HG03575 (cell line): ENCODE results near the gene MMEL1.
"Not testable (repeated sequence)": the region's sequence is repeated elsewhere in the genome, so short reads cannot be mapped to it uniquely, and the experiment has no call there.

ENCODE experiments used
- ATAC-seq: cut with Tn5 transposase; IDR thresholded peaks from one replicate; pipeline ENCODE4 v1.9.1; 2021; ENCODE audit not compliant: unreplicated experiment, insufficient number of reproducible peaks, low FRiP score; ENCODE audit errors: extremely low read depth

The MMEL1 gene, protein sequence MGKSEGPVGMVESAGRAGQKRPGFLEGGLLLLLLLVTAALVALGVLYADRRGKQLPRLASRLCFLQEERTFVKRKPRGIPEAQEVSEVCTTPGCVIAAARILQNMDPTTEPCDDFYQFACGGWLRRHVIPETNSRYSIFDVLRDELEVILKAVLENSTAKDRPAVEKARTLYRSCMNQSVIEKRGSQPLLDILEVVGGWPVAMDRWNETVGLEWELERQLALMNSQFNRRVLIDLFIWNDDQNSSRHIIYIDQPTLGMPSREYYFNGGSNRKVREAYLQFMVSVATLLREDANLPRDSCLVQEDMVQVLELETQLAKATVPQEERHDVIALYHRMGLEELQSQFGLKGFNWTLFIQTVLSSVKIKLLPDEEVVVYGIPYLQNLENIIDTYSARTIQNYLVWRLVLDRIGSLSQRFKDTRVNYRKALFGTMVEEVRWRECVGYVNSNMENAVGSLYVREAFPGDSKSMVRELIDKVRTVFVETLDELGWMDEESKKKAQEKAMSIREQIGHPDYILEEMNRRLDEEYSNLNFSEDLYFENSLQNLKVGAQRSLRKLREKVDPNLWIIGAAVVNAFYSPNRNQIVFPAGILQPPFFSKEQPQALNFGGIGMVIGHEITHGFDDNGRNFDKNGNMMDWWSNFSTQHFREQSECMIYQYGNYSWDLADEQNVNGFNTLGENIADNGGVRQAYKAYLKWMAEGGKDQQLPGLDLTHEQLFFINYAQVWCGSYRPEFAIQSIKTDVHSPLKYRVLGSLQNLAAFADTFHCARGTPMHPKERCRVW

DNA sequence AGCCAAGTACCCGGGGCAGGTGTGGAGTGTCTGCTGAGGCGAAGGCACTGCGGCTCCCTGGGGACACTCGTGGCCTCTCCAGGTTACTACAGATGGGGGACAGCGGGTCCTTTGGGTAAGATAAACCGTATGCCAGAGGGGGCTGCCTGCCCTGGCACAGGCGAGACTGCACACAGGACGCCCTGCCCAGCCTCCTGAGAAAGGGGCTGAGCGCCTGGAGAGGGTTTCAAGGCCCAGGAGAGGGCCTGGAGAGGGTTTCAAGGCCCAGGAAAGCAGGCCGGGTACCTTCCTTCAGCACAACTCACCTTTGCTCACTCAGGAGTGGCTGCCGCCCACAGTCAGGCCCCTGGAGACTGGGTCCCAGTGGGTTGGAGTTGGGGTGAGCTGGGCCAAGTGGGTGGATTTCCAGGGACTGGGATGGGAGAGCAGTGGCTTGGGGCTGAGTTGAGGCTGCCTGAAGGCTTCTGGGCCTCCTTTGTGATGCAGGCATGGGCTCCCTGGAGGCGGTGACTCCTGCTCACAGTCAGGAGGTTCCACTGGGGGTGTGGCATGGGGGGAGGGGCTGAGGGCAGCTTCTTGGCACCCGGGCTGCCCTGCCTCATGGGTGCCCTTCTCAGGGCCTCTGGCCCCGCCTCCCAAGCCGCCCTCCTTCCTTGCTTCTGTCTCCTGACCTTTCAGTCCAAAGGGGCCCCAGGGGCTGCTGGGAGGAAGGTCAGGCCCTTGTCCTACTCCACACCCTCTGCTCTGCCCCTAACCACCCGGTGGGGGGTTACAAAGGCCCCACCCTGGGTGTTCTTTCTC lies at the start of gene MMEL1:
TSS of gene MMEL1 (minus strand) at position 456 of the 801 bp plus-strand sequence. CDS start 3,532 bp downstream, outside the sequence.
- no peak for ATAC-seq

GRCh38 chr1:2676726-2677125 lies 43.9 kb upstream of the MMEL1 start:
- ATAC-seq = not testable (repeated sequence)

DNA sequence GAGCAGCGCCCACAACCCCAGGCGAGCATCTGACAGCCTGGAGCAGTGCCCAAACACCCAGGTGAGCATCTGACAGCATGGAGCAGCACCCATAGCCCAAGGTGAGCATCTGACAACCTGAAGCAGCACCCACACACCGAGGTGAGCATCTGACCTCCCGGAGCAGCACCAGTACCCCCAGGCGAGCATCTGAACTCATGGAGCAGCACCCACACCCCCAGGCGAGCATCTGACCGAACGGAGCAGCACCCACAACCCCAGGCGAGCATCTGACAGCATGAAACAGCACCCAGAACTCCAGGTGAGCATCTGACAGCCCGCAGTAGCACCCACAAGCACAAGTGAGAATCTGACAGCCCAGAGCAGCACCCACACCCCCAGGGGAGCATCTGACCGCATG lies 38.8 kb upstream of the MMEL1 start:
- not testable (repeated sequence) for ATAC-seq

- ATAC-seq = not testable (repeated sequence)
These were observed 27.0 kb upstream of the MMEL1 start for GRCh38 chr1:2659806-2660205.

GRCh38 chr1:2657909-2658308 lies 25.1 kb upstream of the MMEL1 start:
- ATAC-seq = not testable (repeated sequence)

- ATAC-seq = not testable (repeated sequence)
These were observed 24.3 kb upstream of the MMEL1 start for GRCh38 chr1:2657124-2657523.

- ATAC-seq = not testable (repeated sequence)
These were observed 23.0 kb upstream of the MMEL1 start for GRCh38 chr1:2655598-2656434.

GRCh38 chr1:2654443-2654948 lies 21.7 kb upstream of the MMEL1 start:
- not testable (repeated sequence) for ATAC-seq

DNA sequence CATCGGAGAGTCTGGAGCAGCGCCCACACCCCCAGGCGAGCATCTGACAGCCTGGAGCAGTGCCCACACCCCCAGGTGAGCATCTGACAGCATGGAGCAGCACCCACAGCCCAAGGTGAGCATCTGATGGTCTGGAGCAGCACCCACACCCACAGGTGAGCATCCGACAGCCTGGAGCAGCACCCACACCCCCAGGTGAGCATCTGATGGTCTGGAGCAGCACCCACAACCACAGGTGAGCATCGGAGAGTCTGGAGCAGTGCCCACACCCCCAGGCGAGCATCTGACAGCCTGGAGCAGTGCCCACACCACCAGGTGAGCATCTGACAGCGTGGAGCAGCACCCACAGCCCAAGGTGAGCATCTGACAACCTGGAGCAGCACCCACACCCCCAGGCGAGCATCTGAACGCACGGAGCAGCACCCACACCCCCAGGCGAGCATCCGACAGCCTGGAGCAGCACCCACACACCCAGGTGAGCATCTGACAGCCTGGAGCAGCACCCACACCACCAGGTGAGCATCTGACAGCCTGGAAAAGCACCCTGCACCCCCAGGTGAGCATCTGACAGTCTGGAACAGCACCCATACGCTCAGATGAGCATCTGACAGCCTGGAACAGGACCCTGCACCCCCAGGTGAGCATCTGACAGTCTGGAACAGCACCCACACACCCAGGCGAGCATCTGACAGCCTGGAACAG lies 21.1 kb upstream of the MMEL1 start:
- ATAC-seq = not testable (repeated sequence)

GRCh38 chr1:2652926-2653571 lies 20.2 kb upstream of the MMEL1 start:
- not testable (repeated sequence) for ATAC-seq

- not testable (repeated sequence) for ATAC-seq
These were observed 19.5 kb upstream of the MMEL1 start for GRCh38 chr1:2652152-2652925.

DNA sequence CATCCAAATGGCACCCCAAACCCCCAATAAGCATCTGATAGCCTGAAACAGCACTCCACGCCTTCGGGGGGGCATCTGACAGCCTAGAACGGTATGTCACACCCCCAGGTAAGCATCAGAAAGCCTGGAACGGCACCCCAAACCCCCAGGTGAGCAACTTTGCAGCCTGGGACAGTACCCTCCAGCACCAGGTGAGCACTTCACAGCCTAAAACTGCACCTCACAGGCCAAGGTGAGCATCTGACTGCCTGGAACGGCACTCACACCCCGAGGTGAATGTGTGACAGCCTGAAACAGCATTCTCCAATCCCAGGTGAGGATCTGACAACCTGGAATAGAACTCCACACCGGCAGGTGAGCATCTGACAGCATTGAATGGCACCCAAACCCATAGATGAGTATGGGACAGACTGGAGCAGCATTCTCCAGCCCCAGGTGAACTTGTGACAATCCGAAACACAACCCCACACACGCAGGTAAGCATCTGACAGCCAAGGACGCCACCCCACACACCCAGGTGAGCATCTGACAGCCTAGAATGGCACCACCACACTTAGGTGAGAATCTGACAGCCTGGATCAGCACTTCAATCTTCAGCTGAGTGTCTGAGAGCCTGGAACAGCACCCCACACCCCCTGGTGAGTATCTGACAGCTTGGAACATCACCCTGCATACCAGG lies 18.3 kb upstream of the MMEL1 start:
- ATAC-seq = no peak

DNA sequence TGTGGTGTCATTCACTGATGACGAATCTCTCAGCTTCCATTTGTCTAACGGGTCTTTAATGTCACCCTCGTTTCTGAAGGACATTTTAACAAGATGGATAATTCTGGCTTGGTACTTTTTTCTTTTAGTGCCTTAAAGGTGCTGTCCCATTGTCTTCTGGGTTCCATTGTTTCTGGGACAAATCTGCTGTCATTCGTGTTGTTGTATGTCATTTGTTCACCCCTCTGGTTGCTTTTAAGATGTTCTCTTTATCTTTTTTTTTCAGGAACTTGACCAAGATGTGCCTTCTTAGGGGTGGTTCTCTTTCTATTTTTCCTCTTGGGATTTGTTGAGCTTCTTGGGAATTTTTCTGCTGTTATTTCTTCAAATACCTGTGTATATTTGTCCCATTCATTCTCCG lies 14.0 kb upstream of the MMEL1 start:
- no peak for ATAC-seq

- no peak for ATAC-seq
These were observed 13.0 kb upstream of the MMEL1 start for GRCh38 chr1:2645776-2646175.

GRCh38 chr1:2645143-2645542 lies 12.3 kb upstream of the MMEL1 start:
- ATAC-seq = no peak

- ATAC-seq = no peak
These were observed 11.8 kb upstream of the MMEL1 start for GRCh38 chr1:2644591-2645101.
